GM20000 (cell line): ENCODE results near the gene TCF12.

Experiments
- DNase-seq: peaks from one replicate; pipeline ENCODE4 v3.0.0; 2012; ENCODE audit warnings: low spot score
- TF ChIP-seq, protein P1 (sequence below): IDR thresholded peaks from 2 replicates; pipeline ENCODE4 v1.5.1; 2012; ENCODE audit warnings: mild to moderate bottlenecking, control low read depth; ENCODE audit errors: extremely low read depth, missing control alignments

The TCF12 gene

GRCh38 chr15:57015897-57016296 lies 97.5 kb downstream of the TCF12 start:
- TF ChIP-seq, protein P1, sequence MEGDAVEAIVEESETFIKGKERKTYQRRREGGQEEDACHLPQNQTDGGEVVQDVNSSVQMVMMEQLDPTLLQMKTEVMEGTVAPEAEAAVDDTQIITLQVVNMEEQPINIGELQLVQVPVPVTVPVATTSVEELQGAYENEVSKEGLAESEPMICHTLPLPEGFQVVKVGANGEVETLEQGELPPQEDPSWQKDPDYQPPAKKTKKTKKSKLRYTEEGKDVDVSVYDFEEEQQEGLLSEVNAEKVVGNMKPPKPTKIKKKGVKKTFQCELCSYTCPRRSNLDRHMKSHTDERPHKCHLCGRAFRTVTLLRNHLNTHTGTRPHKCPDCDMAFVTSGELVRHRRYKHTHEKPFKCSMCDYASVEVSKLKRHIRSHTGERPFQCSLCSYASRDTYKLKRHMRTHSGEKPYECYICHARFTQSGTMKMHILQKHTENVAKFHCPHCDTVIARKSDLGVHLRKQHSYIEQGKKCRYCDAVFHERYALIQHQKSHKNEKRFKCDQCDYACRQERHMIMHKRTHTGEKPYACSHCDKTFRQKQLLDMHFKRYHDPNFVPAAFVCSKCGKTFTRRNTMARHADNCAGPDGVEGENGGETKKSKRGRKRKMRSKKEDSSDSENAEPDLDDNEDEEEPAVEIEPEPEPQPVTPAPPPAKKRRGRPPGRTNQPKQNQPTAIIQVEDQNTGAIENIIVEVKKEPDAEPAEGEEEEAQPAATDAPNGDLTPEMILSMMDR = no peak
- DNase-seq = no peak

GRCh38 chr15:57017024-57017423 lies 98.6 kb downstream of the TCF12 start:
- DNase-seq = peak; percentile 11
- TF ChIP-seq, protein P1 = peak; percentile 24

DNA sequence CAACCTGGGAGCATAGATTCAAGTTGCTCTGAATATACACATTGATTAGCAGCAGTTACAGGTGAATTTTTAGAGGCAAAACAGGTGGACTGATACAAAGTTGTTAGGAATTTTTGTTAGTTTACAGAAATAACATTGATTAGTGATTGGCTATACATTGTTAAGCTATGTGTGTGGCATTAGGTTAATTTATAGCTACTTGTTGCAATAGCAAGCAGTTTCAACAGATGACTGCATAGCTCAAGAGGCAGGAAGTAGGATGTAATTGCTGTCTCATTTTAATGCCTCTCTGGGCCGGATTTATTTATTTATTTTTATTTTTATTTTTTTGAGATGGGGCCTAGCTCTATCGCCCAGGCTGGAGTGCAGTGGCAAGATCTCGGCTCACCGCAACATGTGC lies 99.7 kb downstream of the TCF12 start:
- no peak for DNase-seq
- TF ChIP-seq, protein P1 = no peak

DNA sequence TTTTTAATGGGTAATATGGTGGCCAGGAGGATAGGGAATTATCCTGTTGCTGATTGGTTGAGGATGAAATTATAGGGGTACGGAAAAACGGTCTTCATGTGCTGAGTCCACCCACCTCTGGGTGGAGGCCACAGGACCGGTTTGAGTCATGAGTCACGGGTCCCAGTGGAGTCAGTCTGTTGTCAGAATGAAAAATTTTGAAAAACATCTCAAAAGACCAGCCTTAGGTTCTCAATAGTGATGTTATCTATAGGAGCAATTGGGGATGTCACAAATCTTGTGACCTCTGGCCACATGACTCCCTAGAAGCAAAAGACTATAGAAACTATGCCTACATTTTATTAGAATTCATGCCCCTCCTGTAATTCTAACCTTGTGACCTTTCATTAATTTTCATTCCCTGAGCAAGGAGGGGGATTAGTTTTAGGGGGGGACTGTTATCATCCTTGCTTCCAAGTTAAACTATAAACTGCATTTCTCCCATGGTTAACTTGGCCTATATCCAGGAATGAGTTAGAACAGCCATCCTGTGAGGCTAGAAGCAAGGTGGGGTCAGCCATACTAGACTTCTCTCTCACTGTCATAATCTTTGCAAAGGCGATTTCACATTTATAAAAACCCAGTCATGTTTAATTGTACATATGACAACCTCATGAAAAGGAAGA lies 101.2 kb downstream of the TCF12 start:
- DNase-seq = no peak

DNA sequence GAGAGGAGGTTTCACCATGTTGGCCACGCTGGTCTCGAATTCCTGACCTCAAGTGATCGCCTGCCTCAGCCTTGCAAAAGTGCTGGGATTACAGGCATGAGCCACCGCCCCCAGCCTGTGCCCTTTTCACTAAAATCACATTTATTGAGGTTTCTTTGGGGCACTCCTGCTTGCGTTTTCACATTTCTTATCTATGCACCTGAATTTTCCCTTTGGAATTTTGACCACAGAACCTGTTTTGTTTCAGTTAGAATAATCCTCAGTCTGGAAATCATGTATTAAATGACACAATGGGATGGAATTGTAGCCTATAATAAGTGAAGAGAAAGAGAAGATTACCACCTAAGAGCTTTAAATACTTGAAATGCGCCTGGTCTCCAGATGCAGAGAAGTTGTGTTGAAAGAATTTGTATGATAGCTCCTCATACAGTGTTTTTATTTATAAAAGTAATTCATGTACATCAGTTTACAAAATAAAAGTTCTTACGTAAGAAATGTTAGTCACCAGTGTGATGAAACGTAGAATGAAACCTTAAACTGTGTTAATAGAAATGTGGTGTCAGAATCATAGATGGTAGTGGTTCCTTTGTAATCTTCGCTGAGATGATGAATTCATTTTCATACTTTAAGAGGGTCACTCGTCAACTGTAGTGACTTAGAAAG lies 107.0 kb downstream of the TCF12 start:
- TF ChIP-seq, protein P1 = no peak
- DNase-seq = no peak

More for the DNA sequence above, 101.2 kb downstream of the TCF12 start:
- TF ChIP-seq, protein P1 = no peak

DNA sequence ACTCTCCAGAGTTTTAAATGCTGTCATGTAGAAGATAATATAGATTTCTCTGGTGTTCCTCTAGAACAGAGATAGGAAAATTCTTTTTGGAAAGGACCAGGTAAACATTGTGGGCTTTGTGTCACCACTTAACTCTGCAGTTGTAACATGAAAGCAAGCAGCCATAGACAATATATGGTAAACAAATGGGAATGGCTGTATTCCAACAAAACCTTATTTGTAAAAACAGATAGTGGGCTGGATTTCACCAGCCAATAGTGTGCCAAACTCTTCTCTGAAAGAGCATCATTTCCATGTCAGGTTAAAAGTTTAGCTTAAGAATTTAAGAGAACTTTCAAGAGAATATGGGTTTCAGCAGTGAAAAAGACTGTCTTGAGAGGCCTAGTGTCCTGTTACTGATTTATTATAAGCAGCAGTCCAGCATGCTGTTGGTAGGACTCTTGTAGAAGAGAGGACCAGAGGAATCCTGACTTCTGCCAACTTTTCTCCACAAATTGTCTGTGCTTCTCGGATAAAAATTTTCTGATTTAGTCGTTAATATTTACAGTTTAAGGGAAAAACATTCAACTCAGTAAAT lies 107.7 kb downstream of the TCF12 start:
- TF ChIP-seq, protein P1 = no peak
- DNase-seq = no peak

- TF ChIP-seq, protein P1 = no peak
- DNase-seq = no peak
These were observed 109.2 kb downstream of the TCF12 start for GRCh38 chr15:57027596-57027995.
